ENCODE results near the gene ADGRB2. TPM values are rescaled to one million over a fixed set of nuclear protein-coding genes. Genes with fewer than 3 reads are reported as not detected.

The ADGRB2 gene
- total RNA-seq, 2 experiments from 2014 or later = 4.0 to 11.4 TPM

DNA sequence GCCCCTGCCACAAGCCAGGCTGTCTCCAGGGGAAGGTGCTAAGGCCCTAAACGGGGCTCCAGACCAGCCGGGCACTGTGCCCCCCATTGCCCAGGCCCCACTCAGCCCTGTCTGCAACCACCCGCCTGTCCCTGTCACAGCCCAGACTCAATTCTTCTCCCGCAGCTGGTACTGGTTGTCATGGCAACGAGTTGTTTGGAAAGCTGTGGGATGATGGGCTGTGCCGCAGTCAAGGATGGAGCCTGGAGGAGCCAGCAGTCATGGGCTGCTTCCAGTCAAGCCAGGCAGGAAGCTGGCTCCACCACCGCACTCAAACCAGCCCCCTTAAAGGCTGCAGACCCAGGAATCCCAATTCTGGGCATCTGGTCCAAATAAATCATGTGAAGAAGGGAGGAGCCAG is 47.5 kb upstream of the ADGRB2 start:
- peaks cover 24% of the 10 kb centered on the region for H3K4me1 ChIP-seq (ENCODE audit: insufficient read depth, low read length, poor library complexity, severe bottlenecking)
- BruUV-seq (replicated peaks) = no TSS peak
- H4K20me1 ChIP-seq (ENCODE audit: insufficient read depth, low read length) = no peaks in the 10 kb centered on the region
- no peak overlapping the region for H2AFZ ChIP-seq (ENCODE audit: low read length)
- no peaks in the 10 kb centered on the region for H3K9me2 ChIP-seq (ENCODE audit: insufficient read depth, low read length)
- no peak for TF ChIP-seq EZH2phosphoT487 (IDR thresholded peaks at IDR 0.05; ENCODE audit: borderline replicate concordance, low read depth, low read length)
- TF ChIP-seq, protein P1, sequence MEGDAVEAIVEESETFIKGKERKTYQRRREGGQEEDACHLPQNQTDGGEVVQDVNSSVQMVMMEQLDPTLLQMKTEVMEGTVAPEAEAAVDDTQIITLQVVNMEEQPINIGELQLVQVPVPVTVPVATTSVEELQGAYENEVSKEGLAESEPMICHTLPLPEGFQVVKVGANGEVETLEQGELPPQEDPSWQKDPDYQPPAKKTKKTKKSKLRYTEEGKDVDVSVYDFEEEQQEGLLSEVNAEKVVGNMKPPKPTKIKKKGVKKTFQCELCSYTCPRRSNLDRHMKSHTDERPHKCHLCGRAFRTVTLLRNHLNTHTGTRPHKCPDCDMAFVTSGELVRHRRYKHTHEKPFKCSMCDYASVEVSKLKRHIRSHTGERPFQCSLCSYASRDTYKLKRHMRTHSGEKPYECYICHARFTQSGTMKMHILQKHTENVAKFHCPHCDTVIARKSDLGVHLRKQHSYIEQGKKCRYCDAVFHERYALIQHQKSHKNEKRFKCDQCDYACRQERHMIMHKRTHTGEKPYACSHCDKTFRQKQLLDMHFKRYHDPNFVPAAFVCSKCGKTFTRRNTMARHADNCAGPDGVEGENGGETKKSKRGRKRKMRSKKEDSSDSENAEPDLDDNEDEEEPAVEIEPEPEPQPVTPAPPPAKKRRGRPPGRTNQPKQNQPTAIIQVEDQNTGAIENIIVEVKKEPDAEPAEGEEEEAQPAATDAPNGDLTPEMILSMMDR (conservative IDR thresholded peaks at IDR 0.05; ENCODE audit: low read length) = no peak
- no peaks in the 10 kb centered on the region for H3K36me3 ChIP-seq (ENCODE audit: insufficient read depth, low read length)
- POLR2A ChIA-PET = interaction anchor here (0.6 to 1.1 kb wide), 4 partner anchors 10 to 262 kb away, joined by 3 to 4 read pairs (median 4); no protein-coding TSS in a partner anchor
- CTCF ChIA-PET (ENCODE audit: unreplicated experiment) = no interaction called here
- H3K79me2 ChIP-seq (ENCODE audit: insufficient read depth, low read depth, low read length) = no peaks in the 10 kb centered on the region
- no peak overlapping the region for H3K27ac ChIP-seq (ENCODE audit: low read depth, low read length, poor library complexity, severe bottlenecking)
- peaks cover 10% of the 10 kb centered on the region; the same call in 1 of the 2 replicates for H3K9me3 ChIP-seq (ENCODE audit: low read length)
- no peak for DNase-seq (ENCODE audit: low spot score)
- no peak overlapping the region for H3K4me2 ChIP-seq (ENCODE audit: low read length)
- intact Hi-C loops (cut with micrococcal nuclease; ENCODE audit: unreplicated experiment) = loop anchor here (10.0 kb wide), 1 partner anchor 253 kb away; no protein-coding TSS in a partner anchor
- no peak overlapping the region for H3K4me3 ChIP-seq (ENCODE audit: low read depth, low read length, poor library complexity, severe bottlenecking)

DNA sequence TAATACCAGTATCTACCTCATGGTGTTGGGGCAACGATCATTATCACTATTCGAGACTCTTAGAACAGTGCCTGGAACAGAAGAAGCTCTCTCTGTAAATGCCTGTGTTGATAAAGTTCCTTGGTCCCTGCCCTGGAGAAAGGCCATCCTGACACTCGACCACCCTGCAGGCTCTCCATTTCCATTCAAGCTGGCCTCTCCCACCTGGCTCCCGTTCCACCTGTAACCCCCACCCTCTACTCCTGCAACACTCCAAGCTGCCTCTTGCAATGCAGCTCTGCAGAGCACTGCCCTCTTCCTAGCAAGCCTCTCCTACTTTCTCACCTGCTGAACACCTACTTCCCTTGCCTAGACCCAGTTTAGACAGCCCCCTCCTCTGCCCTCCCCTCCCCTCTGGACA is 45.6 kb upstream of the ADGRB2 start:
- H4K20me1 ChIP-seq (ENCODE audit: insufficient read depth, low read length) = no peaks in the 10 kb centered on the region
- no TSS peak for BruUV-seq (replicated peaks)
- 0 out of 2 replicates have a peak, but pooled peaks cover 6% of the 10 kb centered on the region for H3K9me3 ChIP-seq (ENCODE audit: low read length)
- TF ChIP-seq, protein P1 (conservative IDR thresholded peaks at IDR 0.05; ENCODE audit: low read length) = no peak
- TF ChIP-seq EZH2phosphoT487 (IDR thresholded peaks at IDR 0.05; ENCODE audit: borderline replicate concordance, low read depth, low read length) = no peak
- H3K4me3 ChIP-seq (ENCODE audit: low read depth, low read length, poor library complexity, severe bottlenecking) = no peak overlapping the region
- H3K4me1 ChIP-seq (ENCODE audit: insufficient read depth, low read length, poor library complexity, severe bottlenecking) = peaks cover 5% of the 10 kb centered on the region
- H3K9me2 ChIP-seq (ENCODE audit: insufficient read depth, low read length) = no peaks in the 10 kb centered on the region
- POLR2A ChIA-PET = no interaction called here
- no peak overlapping the region for H3K4me2 ChIP-seq (ENCODE audit: low read length)
- DNase-seq (ENCODE audit: low spot score) = no peak
- H3K79me2 ChIP-seq (ENCODE audit: insufficient read depth, low read depth, low read length) = no peaks in the 10 kb centered on the region
- H3K27ac ChIP-seq (ENCODE audit: low read depth, low read length, poor library complexity, severe bottlenecking) = no peak overlapping the region
- intact Hi-C loops (cut with micrococcal nuclease; ENCODE audit: unreplicated experiment) = loop anchor here (10.0 kb wide), 2 partner anchors 255 to 605 kb away; no protein-coding TSS in a partner anchor
- no peak overlapping the region for H2AFZ ChIP-seq (ENCODE audit: low read length)
- CTCF ChIA-PET (ENCODE audit: unreplicated experiment) = no interaction called here
- H3K36me3 ChIP-seq (ENCODE audit: insufficient read depth, low read length) = no peaks in the 10 kb centered on the region

DNA sequence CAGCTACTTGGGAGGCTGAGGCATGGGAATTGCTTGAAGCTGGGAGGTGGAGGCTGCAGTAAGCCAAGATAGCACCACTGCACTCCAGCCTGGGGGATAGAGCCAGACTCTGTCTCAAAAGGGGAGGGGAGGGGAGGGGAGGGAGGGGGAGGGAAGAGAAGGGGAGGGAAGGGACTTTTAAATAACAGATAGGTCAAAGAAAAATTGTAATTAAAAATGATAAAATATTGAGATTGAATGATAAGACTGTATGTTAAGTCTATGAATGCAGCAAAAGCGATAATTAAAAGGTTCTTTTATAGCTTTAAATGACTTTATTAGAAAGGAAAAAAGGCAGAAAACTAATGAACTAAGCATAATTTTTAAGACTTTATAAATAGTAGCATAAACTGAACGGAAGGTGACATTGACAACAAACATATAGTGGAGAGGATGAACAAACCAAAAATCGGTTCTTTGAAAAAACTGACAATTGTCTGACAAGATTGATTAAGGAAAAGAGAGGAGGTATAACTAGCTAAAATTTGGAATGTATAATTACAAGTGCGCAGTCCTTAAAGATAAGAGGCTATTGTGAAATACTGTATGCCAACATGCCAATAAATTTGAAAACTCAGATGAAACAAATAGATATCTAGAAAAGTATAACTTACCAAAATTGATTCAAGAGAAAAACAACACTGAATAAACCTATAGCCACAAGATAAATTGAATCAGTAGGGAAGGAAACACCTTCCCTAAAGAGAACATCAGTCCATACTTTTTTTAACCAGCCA is 43.3 kb upstream of the ADGRB2 start:
- CTCF ChIA-PET (ENCODE audit: unreplicated experiment) = no interaction called here
- 0 out of 2 replicates have a peak, but pooled peaks cover 6% of the 10 kb centered on the region for H3K9me3 ChIP-seq (ENCODE audit: low read length)
- no TSS peak for BruUV-seq (replicated peaks)
- no peak for TF ChIP-seq EZH2phosphoT487 (IDR thresholded peaks at IDR 0.05; ENCODE audit: borderline replicate concordance, low read depth, low read length)
- TF ChIP-seq, protein P1 (conservative IDR thresholded peaks at IDR 0.05; ENCODE audit: low read length) = no peak
- H3K4me3 ChIP-seq (ENCODE audit: low read depth, low read length, poor library complexity, severe bottlenecking) = no peak overlapping the region
- no peaks in the 10 kb centered on the region for H3K36me3 ChIP-seq (ENCODE audit: insufficient read depth, low read length)
- no peaks in the 10 kb centered on the region for H3K79me2 ChIP-seq (ENCODE audit: insufficient read depth, low read depth, low read length)
- H2AFZ ChIP-seq (ENCODE audit: low read length) = no peak overlapping the region
- H3K4me2 ChIP-seq (ENCODE audit: low read length) = no peak overlapping the region
- H3K27ac ChIP-seq (ENCODE audit: low read depth, low read length, poor library complexity, severe bottlenecking) = no peak overlapping the region
- no peaks in the 10 kb centered on the region for H3K9me2 ChIP-seq (ENCODE audit: insufficient read depth, low read length)
- H4K20me1 ChIP-seq (ENCODE audit: insufficient read depth, low read length) = no peaks in the 10 kb centered on the region
- POLR2A ChIA-PET = no interaction called here
- intact Hi-C loops (cut with micrococcal nuclease; ENCODE audit: unreplicated experiment) = loop anchor here (10.0 kb wide), 1 partner anchor 607 kb away; no protein-coding TSS in a partner anchor
- no peak for DNase-seq (ENCODE audit: low spot score)
- peaks cover 3% of the 10 kb centered on the region for H3K4me1 ChIP-seq (ENCODE audit: insufficient read depth, low read length, poor library complexity, severe bottlenecking)

All from OCI-LY7 (cell line).